Stimulated activated naive CD8-positive, alpha-beta T cell treated with anti-CD3 and anti-CD28 coated beads, Interleukin-15, Interleukin-2, amounts not matched to agents 100 ng/mL and 50 ng/mL, for 24 hours (primary cell): ENCODE measurements around the gene KCNIP1.
"Not testable (repeated sequence)": the region's sequence is repeated elsewhere in the genome, so short reads cannot be mapped to it uniquely, and the experiment has no call there.

Experiments used
- H3K27ac Mint-ChIP-seq: one replicate; pipeline ENCODE4 v1.8.0; 2021; ENCODE audit warnings: mild to moderate bottlenecking, mixed read lengths
- H3K27me3 Mint-ChIP-seq: one replicate; pipeline ENCODE4 v1.8.0; 2021; ENCODE audit warnings: mixed read lengths
- H3K36me3 Mint-ChIP-seq: one replicate; pipeline ENCODE4 v1.8.0; 2021; ENCODE audit warnings: low read depth, mixed read lengths
- H3K4me1 Mint-ChIP-seq: one replicate; pipeline ENCODE4 v1.8.0; 2021; ENCODE audit warnings: low read depth, mixed read lengths
- H3K4me3 Mint-ChIP-seq: one replicate; pipeline ENCODE4 v1.8.0; 2021; ENCODE audit warnings: mild to moderate bottlenecking, mixed read lengths
- H3K9me3 Mint-ChIP-seq: one replicate; pipeline ENCODE4 v1.8.0; 2021; ENCODE audit warnings: mixed read lengths

KCNIP1 gene

GRCh38 chr5:170752257-170753215 is 248.7 kb downstream of the KCNIP1 start:
- no peaks in the 10 kb centered on the region for H3K9me3 Mint-ChIP-seq
- no peaks in the 10 kb centered on the region for H3K36me3 Mint-ChIP-seq
- H3K4me1 Mint-ChIP-seq, result no peaks in the 10 kb centered on the region
- H3K4me3 Mint-ChIP-seq, result no peak overlapping the region
- no peak overlapping the region for H3K27ac Mint-ChIP-seq
- peaks cover 7% of the 10 kb centered on the region for H3K27me3 Mint-ChIP-seq

GRCh38 chr5:170753311-170753710 is 249.5 kb downstream of the KCNIP1 start:
- Mint-ChIP-seq H3K36me3 (no peaks in the 10 kb centered on the region), H3K27me3 (peaks cover 3% of the 10 kb centered on the region), H3K27ac (no peak overlapping the region), H3K4me1 (no peaks in the 10 kb centered on the region), H3K4me3 (no peak overlapping the region), H3K9me3 (no peaks in the 10 kb centered on the region)

- not testable (repeated sequence) for H3K4me3 Mint-ChIP-seq, H3K36me3 Mint-ChIP-seq, H3K27ac Mint-ChIP-seq, H3K27me3 Mint-ChIP-seq, H3K9me3 Mint-ChIP-seq, H3K4me1 Mint-ChIP-seq
Observed at GRCh38 chr5:170754508-170754907, 250.7 kb downstream of the KCNIP1 start.

GRCh38 chr5:170755679-170756456 is 252.0 kb downstream of the KCNIP1 start:
- Mint-ChIP-seq H3K27ac (no peak overlapping the region), H3K9me3 (no peaks in the 10 kb centered on the region), H3K36me3 (no peaks in the 10 kb centered on the region), H3K4me1 (no peaks in the 10 kb centered on the region), H3K27me3 (peaks cover 4% of the 10 kb centered on the region), H3K4me3 (no peak overlapping the region)

DNA sequence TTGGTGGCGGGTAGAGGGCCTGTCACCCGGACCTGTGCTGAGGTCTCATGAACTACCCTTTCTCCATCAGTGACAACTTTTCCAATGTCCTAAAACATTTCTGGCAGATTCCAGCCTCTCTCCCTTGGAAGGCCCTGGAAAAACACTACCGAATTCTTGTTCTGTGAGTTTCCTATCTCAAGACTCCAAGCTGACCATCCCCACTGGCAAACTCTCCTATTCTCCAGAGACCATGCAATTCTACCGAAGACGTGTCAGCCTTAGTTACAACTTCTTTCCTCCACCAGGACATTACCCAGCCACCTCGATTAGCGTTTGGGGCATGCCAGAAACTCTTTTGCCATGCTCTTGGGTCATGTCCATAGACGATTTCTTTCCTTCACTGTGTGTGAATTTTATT is 252.9 kb downstream of the KCNIP1 start:
- H3K9me3 Mint-ChIP-seq, result no peaks in the 10 kb centered on the region
- peaks cover 4% of the 10 kb centered on the region for H3K27me3 Mint-ChIP-seq
- no peak overlapping the region for H3K4me3 Mint-ChIP-seq
- no peaks in the 10 kb centered on the region for H3K4me1 Mint-ChIP-seq
- no peaks in the 10 kb centered on the region for H3K36me3 Mint-ChIP-seq
- no peak overlapping the region for H3K27ac Mint-ChIP-seq

- Mint-ChIP-seq H3K9me3 (no peaks in the 10 kb centered on the region), H3K4me3 (no peak overlapping the region), H3K36me3 (no peaks in the 10 kb centered on the region), H3K27ac (no peak overlapping the region), H3K27me3 (peaks cover 4% of the 10 kb centered on the region), H3K4me1 (no peaks in the 10 kb centered on the region)
Observed at GRCh38 chr5:170757182-170757601, 253.4 kb downstream of the KCNIP1 start.

DNA sequence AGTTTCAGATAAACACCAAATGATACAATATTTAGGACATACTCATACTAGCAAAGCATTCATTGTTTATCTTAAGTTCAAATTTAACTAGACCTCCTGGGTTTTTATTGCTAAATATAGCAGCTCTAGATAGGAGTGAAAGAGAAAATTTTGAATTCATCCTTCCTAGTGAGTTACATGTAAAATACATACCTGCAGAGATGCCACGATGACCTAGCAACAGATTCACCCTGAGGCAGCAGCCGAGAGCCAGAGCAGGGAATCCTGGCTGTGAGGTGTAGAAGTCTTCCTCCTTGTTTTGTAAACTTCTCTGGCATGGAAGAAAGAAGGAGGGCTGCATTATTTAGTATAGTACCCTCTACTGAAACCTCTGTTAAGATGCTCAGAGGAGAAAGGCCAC is 253.8 kb downstream of the KCNIP1 start:
- H3K4me1 Mint-ChIP-seq, result no peaks in the 10 kb centered on the region
- H3K27me3 Mint-ChIP-seq, result peaks cover 4% of the 10 kb centered on the region
- no peak overlapping the region for H3K27ac Mint-ChIP-seq
- no peaks in the 10 kb centered on the region for H3K36me3 Mint-ChIP-seq
- H3K4me3 Mint-ChIP-seq, result no peak overlapping the region
- no peaks in the 10 kb centered on the region for H3K9me3 Mint-ChIP-seq

DNA sequence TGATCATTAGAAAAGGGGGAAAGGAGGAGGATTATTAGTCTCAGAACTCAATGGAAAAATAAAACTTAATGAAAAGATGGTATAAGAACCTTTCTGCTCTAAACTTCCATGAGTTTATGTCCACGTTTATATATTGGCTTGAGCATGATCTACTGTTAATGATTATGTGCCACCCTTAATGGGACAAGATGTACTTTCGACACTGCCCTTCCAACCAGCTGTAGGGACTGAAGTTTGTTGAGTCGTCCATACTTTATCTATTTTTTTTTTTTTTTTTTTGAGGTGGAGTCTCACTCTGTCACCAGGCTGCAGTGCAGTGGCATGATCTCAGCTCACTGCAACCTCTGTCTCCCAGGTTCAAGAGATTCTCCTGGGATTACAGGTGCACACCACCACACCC is 254.7 kb downstream of the KCNIP1 start:
- Mint-ChIP-seq H3K27ac (no peak overlapping the region), H3K4me3 (no peak overlapping the region), H3K9me3 (no peaks in the 10 kb centered on the region), H3K4me1 (no peaks in the 10 kb centered on the region), H3K27me3 (peaks cover 4% of the 10 kb centered on the region), H3K36me3 (no peaks in the 10 kb centered on the region)

DNA sequence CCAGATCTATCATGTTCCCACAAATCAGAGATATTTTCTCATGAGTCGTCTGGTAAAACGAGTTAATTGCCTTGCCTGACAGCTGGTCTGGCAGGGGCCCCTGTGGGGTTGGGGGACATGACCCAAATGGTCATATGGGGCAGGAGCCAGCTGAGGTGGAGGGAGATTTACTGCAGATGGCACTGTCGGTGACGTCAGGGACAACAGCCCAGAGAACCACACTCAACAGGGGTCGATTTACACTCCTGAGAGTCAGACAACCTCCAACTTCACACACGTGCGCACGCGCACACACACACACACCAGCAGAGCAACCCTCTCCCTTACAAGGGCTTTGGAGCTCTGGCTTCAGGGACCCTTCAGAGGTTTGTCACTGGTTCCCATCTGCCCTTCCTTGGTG is 256.3 kb downstream of the KCNIP1 start:
- no peaks in the 10 kb centered on the region for H3K4me1 Mint-ChIP-seq
- H3K4me3 Mint-ChIP-seq, result no peak overlapping the region
- no peaks in the 10 kb centered on the region for H3K36me3 Mint-ChIP-seq
- peaks cover 4% of the 10 kb centered on the region for H3K27me3 Mint-ChIP-seq
- no peak overlapping the region for H3K27ac Mint-ChIP-seq
- H3K9me3 Mint-ChIP-seq, result no peaks in the 10 kb centered on the region

DNA sequence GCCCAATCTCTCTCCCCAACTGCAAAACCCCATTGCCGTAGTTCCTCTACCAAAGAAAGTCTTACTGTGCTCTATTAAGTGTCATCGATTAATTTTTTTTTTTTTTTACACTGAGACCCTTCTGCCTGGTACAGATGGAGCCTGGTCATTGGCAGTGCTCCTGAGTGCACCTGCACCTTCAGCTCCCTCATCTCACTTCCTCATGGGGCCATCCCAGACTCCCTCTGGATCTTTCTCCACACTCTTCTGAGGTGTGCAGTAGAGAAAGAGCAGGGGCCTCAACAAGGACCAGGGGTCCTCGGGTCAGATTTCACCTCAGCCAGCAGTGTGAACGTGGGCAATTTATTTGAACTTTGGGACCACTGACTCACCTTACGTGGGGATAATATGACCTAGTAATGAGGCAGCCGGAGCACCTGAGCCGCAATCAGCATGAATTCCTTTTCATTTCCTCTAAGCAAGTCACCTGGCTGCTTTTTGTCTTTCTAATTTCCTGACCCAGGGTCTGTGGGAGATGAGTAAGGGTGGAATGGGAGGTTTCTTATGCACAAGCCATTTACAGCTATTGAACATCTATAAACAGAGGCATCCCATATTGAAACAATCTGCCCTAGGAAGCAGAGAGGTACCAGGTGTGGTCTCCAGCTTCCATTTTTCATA is 257.4 kb downstream of the KCNIP1 start:
- Mint-ChIP-seq H3K27me3 (peaks cover 4% of the 10 kb centered on the region), H3K9me3 (no peaks in the 10 kb centered on the region), H3K36me3 (no peaks in the 10 kb centered on the region), H3K4me1 (no peaks in the 10 kb centered on the region), H3K4me3 (no peak overlapping the region), H3K27ac (no peak overlapping the region)

DNA sequence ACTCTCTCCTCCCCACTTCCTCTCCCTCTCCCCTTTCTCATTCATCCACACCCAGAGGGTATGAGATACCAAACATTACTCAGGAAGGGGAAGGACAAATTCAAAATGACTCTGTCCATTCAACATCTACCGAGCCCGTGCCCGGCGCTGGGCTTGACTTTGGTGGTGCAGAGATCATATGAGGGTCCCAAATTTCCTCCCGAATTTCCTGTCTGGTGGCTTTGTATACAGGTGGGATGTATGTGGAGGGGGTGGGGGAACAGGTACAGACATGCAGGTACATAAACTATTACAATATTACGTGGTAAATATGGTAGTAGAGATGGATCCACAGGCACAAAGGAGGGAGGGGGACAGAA is 257.9 kb downstream of the KCNIP1 start:
- Mint-ChIP-seq H3K4me3 (no peak overlapping the region), H3K27ac (no peak overlapping the region), H3K4me1 (no peaks in the 10 kb centered on the region), H3K9me3 (no peaks in the 10 kb centered on the region), H3K27me3 (peaks cover 4% of the 10 kb centered on the region), H3K36me3 (no peaks in the 10 kb centered on the region)

DNA sequence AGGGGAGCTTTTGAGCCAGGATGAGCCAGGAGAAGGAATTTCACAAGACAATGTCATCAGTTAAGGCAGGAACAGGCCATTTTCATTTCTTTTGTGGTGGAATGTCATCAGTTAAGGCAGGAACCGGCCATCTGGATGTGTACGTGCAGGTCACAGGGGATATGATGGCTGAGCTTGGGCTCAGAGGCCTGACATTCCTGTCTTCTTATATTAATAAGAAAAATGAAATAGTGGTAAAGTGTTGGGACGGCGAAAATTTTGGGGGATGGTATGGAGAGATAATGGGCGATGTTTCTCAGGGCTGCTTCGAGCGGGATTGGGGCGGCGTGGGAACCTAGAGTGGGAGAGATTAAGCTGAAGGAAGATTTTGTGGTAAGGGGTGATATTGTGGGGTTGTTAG is 258.5 kb downstream of the KCNIP1 start:
- not testable (repeated sequence) for H3K27ac Mint-ChIP-seq, H3K27me3 Mint-ChIP-seq, H3K36me3 Mint-ChIP-seq, H3K4me1 Mint-ChIP-seq, H3K4me3 Mint-ChIP-seq, H3K9me3 Mint-ChIP-seq

DNA sequence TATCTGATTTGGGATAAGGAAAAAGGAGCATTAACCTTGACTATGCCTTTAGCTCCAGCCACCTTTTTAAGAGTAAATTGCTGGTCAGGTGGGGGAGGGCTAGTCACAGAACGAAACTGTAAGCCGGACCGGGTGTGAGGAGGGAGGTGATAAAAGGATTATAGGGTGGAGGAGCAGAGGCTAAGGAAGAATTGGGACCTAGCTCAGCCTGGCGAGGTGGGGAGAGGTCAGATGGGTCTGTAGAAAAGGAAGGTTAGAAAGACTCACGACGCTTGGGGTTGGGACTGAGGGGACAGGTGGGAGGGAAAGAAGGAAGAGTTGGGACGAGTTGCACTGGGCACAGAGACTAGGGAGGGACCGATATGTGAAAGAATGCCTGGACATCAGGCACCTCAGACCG is 262.0 kb downstream of the KCNIP1 start:
- not testable (repeated sequence) for H3K4me1 Mint-ChIP-seq, H3K36me3 Mint-ChIP-seq, H3K27me3 Mint-ChIP-seq, H3K9me3 Mint-ChIP-seq, H3K27ac Mint-ChIP-seq, H3K4me3 Mint-ChIP-seq

DNA sequence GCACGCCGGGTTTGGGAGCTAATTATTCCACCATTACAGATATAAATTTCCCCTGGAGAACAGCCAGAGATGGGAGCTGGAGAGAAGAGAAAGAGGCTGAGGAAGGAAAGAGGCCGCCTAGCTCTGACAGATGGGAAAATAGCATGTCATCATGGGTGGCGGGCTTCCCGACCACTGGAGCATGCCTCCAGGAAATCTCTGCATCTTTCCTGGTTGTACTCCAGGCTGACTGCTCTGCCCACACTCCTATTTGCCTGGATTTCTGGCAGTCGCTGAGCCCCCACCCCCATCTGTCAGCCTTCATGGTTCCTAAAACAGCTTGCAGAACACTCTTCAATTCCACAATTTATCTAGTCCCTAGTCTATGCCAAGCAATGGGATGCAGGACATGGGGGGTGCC is 265.4 kb downstream of the KCNIP1 start:
- no peaks in the 10 kb centered on the region for H3K36me3 Mint-ChIP-seq
- H3K9me3 Mint-ChIP-seq, result no peaks in the 10 kb centered on the region
- H3K4me3 Mint-ChIP-seq, result no peak overlapping the region
- peaks cover 3% of the 10 kb centered on the region for H3K27me3 Mint-ChIP-seq
- no peaks in the 10 kb centered on the region for H3K4me1 Mint-ChIP-seq
- no peak overlapping the region for H3K27ac Mint-ChIP-seq

DNA sequence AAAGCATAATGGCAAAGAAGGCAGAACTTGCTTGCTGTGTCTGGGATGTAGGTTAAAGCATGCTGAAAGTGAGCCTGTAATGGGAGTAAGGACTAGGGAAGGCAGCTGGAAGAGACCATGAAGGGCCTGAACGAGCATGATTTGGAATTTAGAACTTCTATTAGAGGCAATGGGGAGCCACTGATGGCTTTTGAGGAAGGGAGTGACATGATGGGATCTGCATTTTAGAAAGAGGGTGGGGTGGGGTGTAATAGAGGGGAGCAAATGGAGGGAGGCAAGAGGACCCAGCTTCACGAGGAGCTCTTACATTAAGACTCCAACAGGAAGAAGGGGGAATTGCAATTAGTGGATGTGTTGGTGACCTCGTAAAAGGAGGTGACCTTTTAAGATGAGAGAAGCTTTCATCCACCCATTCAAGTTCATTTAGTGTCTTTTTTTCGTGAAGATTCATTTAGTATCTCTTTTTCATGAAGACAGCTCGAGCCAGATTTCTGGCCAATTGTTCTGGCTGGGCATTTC is 266.1 kb downstream of the KCNIP1 start:
- no peak overlapping the region for H3K4me3 Mint-ChIP-seq
- no peaks in the 10 kb centered on the region for H3K36me3 Mint-ChIP-seq
- H3K9me3 Mint-ChIP-seq, result no peaks in the 10 kb centered on the region
- H3K27me3 Mint-ChIP-seq, result peaks cover 3% of the 10 kb centered on the region
- no peaks in the 10 kb centered on the region for H3K4me1 Mint-ChIP-seq
- H3K27ac Mint-ChIP-seq, result no peak overlapping the region
